Caco-2 (cell line): ENCODE measurements around the gene MS4A15. TPM values are rescaled to one million over a fixed set of nuclear protein-coding genes. Genes with fewer than 3 reads are reported as not detected.

ENCODE experiments used
- BruUV-seq: library from RNA; stranded (reverse); fragments of 400-500 nt; replicated peaks from 2 replicates; lab custom pipeline; 2021; lab: Mats Ljungman, UMichigan
- CTCF ChIA-PET: fragments of 300-600 bp; sonication (Branson Sonifier 250); formaldehyde crosslinking; loops from one replicate; lab custom pipeline; 2022; ENCODE audit warnings: antibody characterized with exemption; lab: Charles Lee
- POLR2A ChIA-PET: fragments of 300-600 bp; sonication (Branson Sonifier 250); formaldehyde crosslinking; loops from one replicate; lab custom pipeline; 2022; ENCODE audit warnings: antibody characterized with exemption; lab: Charles Lee
- DNase-seq, 2 experiments: peaks; one replicate each; pipeline versions ENCODE4 v3.0.0 to v3.0.0-alpha.2; 2020 to 2022
- H3K27me3 ChIP-seq: replicated peaks from 2 replicates; pipeline ENCODE4 v1.6.0; 2011; ENCODE audit warnings: low read length; ENCODE audit not compliant: control insufficient read depth, insufficient read depth
- H3K36me3 ChIP-seq: 2 replicates; pipeline ENCODE4 v1.5.1; 2011; ENCODE audit warnings: low read length; ENCODE audit not compliant: control insufficient read depth, insufficient read depth
- H3K4me1 ChIP-seq: fragments of 250-450 bp; sonication (Bioruptor Pico); 2 replicates; pipeline ENCODE4 v1.5.1; 2020; ENCODE audit warnings: mild to moderate bottlenecking
- H3K4me3 ChIP-seq: 2 replicates; pipeline ENCODE4 v1.5.1; 2011; ENCODE audit warnings: low read depth, mild to moderate bottlenecking, control low read depth, low read length
- H3K9me3 ChIP-seq: fragments of 250-450 bp; sonication (Bioruptor Pico); 2 replicates; pipeline ENCODE4 v1.5.1; 2020; ENCODE audit warnings: mild to moderate bottlenecking, moderate library complexity
- H3K27ac Mint-ChIP-seq: one replicate; pipeline ENCODE4 v1.8.0; 2022; ENCODE audit warnings: mixed read lengths; ENCODE audit not compliant: unreplicated experiment
- H3K27me3 Mint-ChIP-seq: one replicate; pipeline ENCODE4 v1.8.0; 2022; ENCODE audit warnings: mixed read lengths; ENCODE audit not compliant: insufficient read depth, unreplicated experiment
- H3K36me3 Mint-ChIP-seq: one replicate; pipeline ENCODE4 v1.8.0; 2022; ENCODE audit warnings: mild to moderate bottlenecking, mixed read lengths; ENCODE audit not compliant: insufficient read depth, unreplicated experiment
- H3K4me1 Mint-ChIP-seq: one replicate; pipeline ENCODE4 v1.8.0; 2022; ENCODE audit warnings: low read depth, mixed read lengths; ENCODE audit not compliant: unreplicated experiment
- H3K4me3 Mint-ChIP-seq: one replicate; pipeline ENCODE4 v1.8.0; 2022; ENCODE audit warnings: mild to moderate bottlenecking, moderate library complexity, mixed read lengths; ENCODE audit not compliant: unreplicated experiment
- H3K9me3 Mint-ChIP-seq: one replicate; pipeline ENCODE4 v1.8.0; 2022; ENCODE audit warnings: mixed read lengths; ENCODE audit not compliant: unreplicated experiment
- intact Hi-C: fragments of 100-400 bp; cut with micrococcal nuclease; formaldehyde crosslinking; loops from one replicate; pipeline ENCODE4 v1.10.0; 2022; ENCODE audit not compliant: unreplicated experiment
- total RNA-seq: library from RNA; stranded (reverse); gene quantifications from 2 replicates; pipeline ENCODE4 v1.2.3, GENCODE V29; 2022
- TF ChIP-seq, protein P1 (sequence below), 2 experiments: fragments of 200-600 bp in 1 of 2; IDR thresholded peaks; 1 replicate in 1 of 2; 2 replicates in 1 of 2; pipeline versions ENCODE4 v1.5.1 to v1.8.0; 2011 to 2022; ENCODE audit warnings: antibody characterized with exemption in 1 of 2, control low read depth in 1 of 2, inconsistent platforms in 1 of 2, low read depth in 1 of 2, low read length in 1 of 2, mild to moderate bottlenecking in 1 of 2, moderate library complexity in 1 of 2; ENCODE audit not compliant: insufficient read depth in 1 of 2, severe bottlenecking in 1 of 2, unreplicated experiment in 1 of 2

The MS4A15 gene
- total RNA-seq, 1 experiment from 2014 or later = not detected

DNA sequence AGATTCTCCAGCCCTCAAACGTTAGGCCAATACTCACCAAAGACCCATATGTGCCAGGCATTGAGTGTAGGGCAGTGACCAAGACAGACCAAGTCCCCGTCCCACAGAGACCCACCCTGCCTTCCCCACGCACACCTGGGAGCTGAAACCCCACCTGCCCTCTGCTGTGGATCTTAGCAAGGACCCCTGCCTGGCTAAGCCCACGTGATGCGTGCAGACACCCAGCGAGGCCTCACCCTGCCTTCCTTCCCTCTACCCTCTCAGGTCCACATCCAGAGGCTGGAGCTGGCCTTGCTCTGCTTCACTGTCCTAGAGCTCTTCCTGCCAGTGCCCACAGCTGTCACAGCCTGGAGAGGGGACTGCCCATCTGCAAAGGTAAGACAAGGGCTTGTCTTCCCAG lies 38.6 kb downstream of the MS4A15 start:
- H3K36me3 Mint-ChIP-seq = no peaks in the 10 kb centered on the region
- Histone ChIP-seq H3K9me3 (peaks cover 9% of the 10 kb centered on the region; the same call in 1 of the 2 replicates), H3K27me3 (no peaks in the 10 kb centered on the region), H3K4me3 (no peak overlapping the region), H3K4me1 (no peaks in the 10 kb centered on the region), H3K36me3 (no peaks in the 10 kb centered on the region)
- H3K4me3 Mint-ChIP-seq = no peak overlapping the region
- no peaks in the 10 kb centered on the region for H3K4me1 Mint-ChIP-seq
- CTCF ChIA-PET = no interaction called here
- TF ChIP-seq, protein P1, sequence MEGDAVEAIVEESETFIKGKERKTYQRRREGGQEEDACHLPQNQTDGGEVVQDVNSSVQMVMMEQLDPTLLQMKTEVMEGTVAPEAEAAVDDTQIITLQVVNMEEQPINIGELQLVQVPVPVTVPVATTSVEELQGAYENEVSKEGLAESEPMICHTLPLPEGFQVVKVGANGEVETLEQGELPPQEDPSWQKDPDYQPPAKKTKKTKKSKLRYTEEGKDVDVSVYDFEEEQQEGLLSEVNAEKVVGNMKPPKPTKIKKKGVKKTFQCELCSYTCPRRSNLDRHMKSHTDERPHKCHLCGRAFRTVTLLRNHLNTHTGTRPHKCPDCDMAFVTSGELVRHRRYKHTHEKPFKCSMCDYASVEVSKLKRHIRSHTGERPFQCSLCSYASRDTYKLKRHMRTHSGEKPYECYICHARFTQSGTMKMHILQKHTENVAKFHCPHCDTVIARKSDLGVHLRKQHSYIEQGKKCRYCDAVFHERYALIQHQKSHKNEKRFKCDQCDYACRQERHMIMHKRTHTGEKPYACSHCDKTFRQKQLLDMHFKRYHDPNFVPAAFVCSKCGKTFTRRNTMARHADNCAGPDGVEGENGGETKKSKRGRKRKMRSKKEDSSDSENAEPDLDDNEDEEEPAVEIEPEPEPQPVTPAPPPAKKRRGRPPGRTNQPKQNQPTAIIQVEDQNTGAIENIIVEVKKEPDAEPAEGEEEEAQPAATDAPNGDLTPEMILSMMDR (IDR thresholded peaks at IDR 0.05; ENCODE audit: insufficient read depth in 1 of 2, low read depth in 1 of 2, low read length in 1 of 2, severe bottlenecking in 1 of 2, unreplicated experiment in 1 of 2) = no peak
- BruUV-seq = no TSS peak
- no peak overlapping the region for H3K27ac Mint-ChIP-seq
- POLR2A ChIA-PET = no interaction called here
- peaks cover 16% of the 10 kb centered on the region for H3K27me3 Mint-ChIP-seq
- intact Hi-C loops = no loop called here
- H3K9me3 Mint-ChIP-seq = peaks cover 12% of the 10 kb centered on the region
- no peak for DNase-seq

DNA sequence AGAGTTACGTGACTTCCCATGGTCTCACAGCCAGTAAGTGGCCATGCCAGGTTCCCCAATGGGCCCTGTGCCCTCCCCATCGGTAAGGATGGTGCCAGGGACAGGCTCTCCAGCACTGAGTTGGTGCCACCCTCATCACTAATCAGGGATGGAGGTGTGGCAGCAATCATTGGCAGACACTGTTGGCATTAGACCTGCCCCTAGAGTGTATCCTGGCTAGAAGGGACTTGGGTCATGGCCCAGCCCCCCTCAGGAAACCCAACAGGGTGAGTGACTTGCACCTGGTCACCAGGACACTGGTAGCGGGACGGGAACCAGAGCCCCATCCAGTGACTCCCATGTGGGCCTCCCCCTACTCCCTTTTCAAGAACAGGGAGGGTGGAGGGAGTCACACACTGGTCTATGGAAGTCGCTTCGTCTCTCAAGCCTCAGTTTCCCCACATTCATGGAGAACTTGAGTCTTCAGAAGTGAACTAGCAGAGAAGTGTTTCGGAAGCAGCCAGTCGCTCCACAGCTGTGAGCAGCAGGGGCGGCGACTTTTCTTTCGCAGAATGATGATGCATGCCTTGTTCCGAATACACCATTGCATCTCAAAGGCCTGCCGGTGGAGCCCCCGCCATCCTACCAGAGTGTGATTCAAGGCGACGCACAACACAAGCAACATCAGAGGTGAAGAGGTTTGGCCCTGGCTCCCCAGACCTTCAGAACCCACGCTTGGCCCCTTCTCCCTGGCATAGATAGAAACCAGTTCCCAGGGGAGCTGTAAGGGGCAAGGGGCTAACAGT lies 41.4 kb downstream of the MS4A15 start:
- Mint-ChIP-seq H3K27ac (no peak overlapping the region), H3K27me3 (peaks cover 19% of the 10 kb centered on the region), H3K4me1 (no peaks in the 10 kb centered on the region), H3K36me3 (no peaks in the 10 kb centered on the region), H3K9me3 (peaks cover 1% of the 10 kb centered on the region), H3K4me3 (no peak overlapping the region)
- no peak for DNase-seq
- H3K36me3 ChIP-seq = no peaks in the 10 kb centered on the region
- intact Hi-C loops = no loop called here
- ChIA-PET POLR2A (no interaction called here), CTCF (no interaction called here)
- no peak overlapping the region for H3K4me3 ChIP-seq
- H3K27me3 ChIP-seq = no peaks in the 10 kb centered on the region; the same call in 1 of the 2 replicates
- BruUV-seq = no TSS peak
- TF ChIP-seq, protein P1 (IDR thresholded peaks at IDR 0.05; ENCODE audit: insufficient read depth in 1 of 2, low read depth in 1 of 2, low read length in 1 of 2, severe bottlenecking in 1 of 2, unreplicated experiment in 1 of 2) = no peak
- no peaks in the 10 kb centered on the region for H3K9me3 ChIP-seq
- H3K4me1 ChIP-seq = no peaks in the 10 kb centered on the region

DNA sequence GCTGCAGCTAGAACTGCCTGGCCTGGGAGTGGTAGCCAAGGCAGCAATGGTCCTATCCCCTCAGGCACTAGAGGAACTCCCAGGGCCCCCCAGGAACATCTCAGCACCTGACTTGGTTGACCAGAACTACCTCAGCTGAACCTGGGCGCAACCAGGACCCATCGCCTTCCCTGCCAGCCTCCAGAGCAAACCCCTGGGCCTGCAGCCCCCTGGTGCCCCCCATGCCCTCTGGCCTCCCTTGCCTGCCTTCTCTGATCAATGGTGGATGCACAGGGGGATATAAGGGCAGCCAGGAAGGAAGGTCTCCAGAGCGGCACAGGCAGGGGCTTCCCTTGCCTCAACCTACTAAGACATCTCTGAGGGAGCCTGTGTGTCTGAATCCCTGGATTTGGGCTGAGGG lies 42.0 kb downstream of the MS4A15 start:
- BruUV-seq = no TSS peak
- TF ChIP-seq, protein P1 (IDR thresholded peaks at IDR 0.05; ENCODE audit: insufficient read depth in 1 of 2, low read depth in 1 of 2, low read length in 1 of 2, severe bottlenecking in 1 of 2, unreplicated experiment in 1 of 2) = no peak
- Histone ChIP-seq H3K9me3 (no peaks in the 10 kb centered on the region), H3K27me3 (no peaks in the 10 kb centered on the region; the same call in 1 of the 2 replicates), H3K4me3 (no peak overlapping the region), H3K36me3 (no peaks in the 10 kb centered on the region), H3K4me1 (no peaks in the 10 kb centered on the region)
- H3K27me3 Mint-ChIP-seq = peaks cover 17% of the 10 kb centered on the region
- no peak overlapping the region for H3K27ac Mint-ChIP-seq
- ChIA-PET POLR2A (no interaction called here), CTCF (no interaction called here)
- DNase-seq = no peak
- no peaks in the 10 kb centered on the region for H3K36me3 Mint-ChIP-seq
- no peak overlapping the region for H3K4me3 Mint-ChIP-seq
- H3K9me3 Mint-ChIP-seq = no peaks in the 10 kb centered on the region
- intact Hi-C loops = no loop called here
- no peaks in the 10 kb centered on the region for H3K4me1 Mint-ChIP-seq
